ENCODE measurements around the gene CACNA1C.

The CACNA1C gene

GRCh38 chr12:2402073-2402579, 349.3 kb downstream of the CACNA1C start:
- DNase-seq, result peak; percentile 77

- DNase-seq, result no peak
Measured at GRCh38 chr12:2403221-2403976, 350.6 kb downstream of the CACNA1C start.

GRCh38 chr12:2405039-2405438, 352.3 kb downstream of the CACNA1C start:
- DNase-seq, result no peak

DNA sequence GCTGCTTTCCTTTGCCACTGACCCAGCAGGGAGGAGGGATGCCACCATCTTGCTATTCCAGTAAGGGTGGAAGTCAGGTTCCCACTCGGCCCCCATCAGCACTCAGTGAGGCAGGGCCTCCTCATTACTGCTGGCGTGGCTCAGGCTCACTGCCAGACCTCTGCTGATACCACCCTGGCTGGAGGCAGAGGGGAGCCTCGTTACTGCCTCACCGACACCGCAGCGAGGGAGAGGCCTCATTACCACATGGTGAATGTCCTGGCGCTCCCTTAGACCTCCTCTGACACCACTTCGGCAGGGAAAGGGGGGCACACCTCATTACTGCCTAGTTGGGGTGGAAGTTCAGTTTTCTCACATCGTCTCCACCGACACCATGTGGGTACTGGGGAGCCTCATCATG, 354.1 kb downstream of the CACNA1C start:
- no peak for DNase-seq

GRCh38 chr12:2408262-2408661, 355.5 kb downstream of the CACNA1C start:
- no peak for DNase-seq

GRCh38 chr12:2409656-2410265, 357.0 kb downstream of the CACNA1C start:
- no peak for DNase-seq

DNA sequence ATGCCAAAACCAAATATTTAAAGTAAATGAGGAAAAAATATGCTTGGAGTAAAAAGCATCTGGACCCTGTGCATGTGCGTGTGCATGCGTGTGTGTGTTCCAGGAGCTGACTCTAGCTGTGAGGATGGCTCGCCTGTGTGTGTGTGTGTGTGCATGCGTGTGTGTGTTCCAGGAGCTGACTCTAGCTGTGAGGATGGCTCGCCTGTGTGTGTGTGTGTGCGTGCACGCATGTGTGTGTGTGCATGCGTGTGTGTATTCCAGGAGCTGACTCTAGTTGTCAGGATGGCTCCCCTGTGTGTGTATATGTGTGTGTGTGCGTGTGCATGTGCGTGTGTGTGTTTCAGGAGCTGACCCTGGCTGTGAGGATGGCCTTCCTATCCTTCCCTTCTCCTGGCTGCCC, 357.7 kb downstream of the CACNA1C start:
- DNase-seq, result no peak

- no peak for DNase-seq
Measured at GRCh38 chr12:2411011-2411410, 358.2 kb downstream of the CACNA1C start.

DNA sequence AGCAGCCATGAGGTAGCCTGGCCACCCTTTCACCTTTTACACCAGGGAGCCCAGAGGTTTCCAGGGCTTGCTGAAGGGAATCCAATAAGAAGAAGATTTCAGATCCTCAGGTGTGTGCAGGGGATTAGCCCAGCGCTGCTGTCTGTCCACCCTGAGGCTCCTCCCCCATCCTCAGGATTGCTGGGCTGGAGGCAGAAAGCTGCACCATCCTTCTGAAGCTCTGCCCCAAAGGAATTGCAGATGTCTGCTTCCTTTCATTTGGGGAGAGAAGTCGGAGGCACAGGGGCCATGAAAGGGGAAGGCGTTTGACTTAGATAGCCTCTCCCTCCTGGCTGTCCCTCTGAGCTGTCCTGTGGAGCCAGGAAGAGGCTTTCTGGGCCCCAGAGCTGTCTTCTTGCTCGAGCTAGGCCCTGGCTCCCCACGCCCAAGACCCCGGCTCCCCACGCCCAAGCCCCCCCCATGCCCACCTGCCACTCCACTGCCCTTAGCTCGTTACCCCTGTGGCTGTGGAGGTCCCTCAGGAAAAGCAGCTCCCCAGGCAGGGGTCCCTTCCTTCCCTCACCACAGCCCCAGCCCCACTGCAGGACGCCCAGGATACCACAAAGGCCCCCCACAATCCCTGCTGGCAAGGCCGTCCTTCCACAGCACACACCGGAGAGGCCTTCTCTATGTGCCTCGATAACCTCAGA, 359.0 kb downstream of the CACNA1C start:
- no peak for DNase-seq

- DNase-seq, result no peak
Measured at GRCh38 chr12:2412305-2412643, 359.5 kb downstream of the CACNA1C start.

- no peak for DNase-seq
Measured at GRCh38 chr12:2413301-2413700, 360.5 kb downstream of the CACNA1C start.

GRCh38 chr12:2413999-2414792, 361.4 kb downstream of the CACNA1C start:
- no peak for DNase-seq

GRCh38 chr12:2414810-2415567, 362.2 kb downstream of the CACNA1C start:
- no peak for DNase-seq

DNA sequence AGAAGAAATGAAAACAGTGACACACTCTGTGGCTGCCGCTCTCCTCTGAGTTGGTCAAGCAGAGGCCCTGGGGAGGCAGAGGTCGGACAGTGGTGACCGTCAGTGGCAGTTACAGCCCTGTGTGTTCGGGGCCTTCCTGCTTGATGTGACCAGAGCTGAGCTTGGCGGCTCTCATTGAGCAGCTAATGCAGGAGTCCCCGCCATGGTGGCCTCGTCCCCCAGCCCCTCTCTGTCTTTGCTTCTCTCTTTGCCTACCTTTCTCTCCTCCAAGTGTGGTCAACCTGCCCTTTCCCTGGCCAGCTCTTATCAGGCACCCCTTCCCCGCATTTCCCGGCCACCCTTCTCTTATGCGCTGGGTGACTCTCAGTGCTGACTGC, 362.8 kb downstream of the CACNA1C start:
- no peak for DNase-seq

- no peak for DNase-seq
Measured at GRCh38 chr12:2416158-2416557, 363.4 kb downstream of the CACNA1C start.

- no peak for DNase-seq
Measured at GRCh38 chr12:2417481-2418160, 364.8 kb downstream of the CACNA1C start.

- DNase-seq, result no peak
Measured at GRCh38 chr12:2418579-2418978, 365.8 kb downstream of the CACNA1C start.

DNA sequence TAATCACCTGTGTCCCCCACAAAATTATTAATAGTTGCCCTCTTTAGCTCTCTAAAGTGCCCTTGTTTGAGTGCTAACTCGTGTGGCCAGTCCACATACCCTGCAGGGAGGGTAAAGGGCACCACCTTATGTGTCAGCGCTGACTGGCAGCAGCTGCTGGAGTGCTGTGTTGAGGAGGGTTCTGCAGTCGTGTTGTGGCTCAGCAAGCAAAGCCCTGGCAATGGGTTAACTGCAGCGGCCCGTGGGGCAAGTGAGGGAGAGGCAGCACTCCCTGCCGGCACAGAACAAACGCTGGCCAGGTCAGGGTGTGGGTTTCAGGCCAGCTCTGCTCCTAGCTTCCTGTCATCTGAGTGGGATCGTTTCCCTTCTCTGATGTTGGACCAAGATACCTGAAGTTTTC, 369.8 kb downstream of the CACNA1C start:
- no peak for DNase-seq

DNA sequence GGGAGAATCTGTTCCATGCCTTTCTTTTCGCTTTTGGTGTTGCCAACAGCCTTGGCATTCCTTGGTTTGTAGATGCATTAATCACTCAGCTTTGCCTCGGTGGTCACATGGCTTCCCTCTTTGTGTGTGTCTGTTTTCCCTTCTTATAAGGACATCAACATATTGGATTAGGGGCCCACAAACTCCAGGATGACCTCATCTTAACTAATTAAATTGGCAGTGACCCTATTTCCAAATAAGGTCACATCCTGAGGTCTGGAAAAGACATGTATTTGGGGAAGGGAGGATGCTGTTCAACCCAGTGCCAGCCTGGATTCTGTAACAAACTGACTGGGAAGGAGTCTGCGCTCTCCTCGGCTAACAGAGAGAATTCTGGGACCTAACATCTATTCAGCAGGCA, 376.2 kb downstream of the CACNA1C start:
- no peak for DNase-seq

GRCh38 chr12:2431810-2432209, 379.0 kb downstream of the CACNA1C start:
- no peak for DNase-seq

DNA sequence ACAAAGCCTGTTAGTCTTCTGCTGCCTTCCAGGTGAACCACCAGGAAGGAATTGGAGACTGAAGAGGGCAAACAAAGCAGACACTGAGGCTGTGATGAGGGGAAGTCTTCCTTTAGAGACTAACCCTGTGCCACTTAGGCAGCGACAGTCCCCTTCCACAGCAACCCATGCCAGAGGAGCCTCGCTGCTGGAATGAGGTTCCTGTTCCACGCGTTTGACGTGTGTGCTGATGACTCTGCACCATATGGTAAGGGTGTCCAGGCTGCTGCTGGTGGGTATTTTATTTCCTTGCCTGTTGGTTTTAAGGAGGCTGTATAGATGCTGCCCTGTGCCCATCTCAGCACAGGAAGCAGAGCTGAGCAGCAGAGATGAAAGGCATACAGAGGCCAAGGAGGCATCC, 380.1 kb downstream of the CACNA1C start:
- DNase-seq, result no peak

DNA sequence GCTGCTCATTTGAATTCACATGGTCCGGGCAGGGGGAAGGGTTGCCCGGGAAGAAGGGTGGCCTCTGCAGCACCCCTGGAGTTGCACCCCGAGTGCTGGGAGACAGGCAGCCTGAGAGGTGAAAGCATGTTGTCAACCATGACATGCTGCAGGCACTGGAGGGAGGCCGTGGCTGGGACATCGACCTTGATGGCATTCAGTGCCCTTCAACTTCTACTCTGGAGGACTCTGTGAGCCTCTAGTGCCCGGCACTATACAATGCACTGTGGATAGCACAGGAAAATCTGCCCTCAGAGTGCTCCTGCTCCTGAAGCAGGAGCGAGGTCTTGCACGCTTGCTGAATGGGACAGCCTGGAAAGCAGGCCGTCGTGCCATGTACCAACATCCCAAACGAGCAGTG, 382.7 kb downstream of the CACNA1C start:
- no peak for DNase-seq

Data from DMS153 (cell line).